ENCODE results near the gene CHRNA1.
"Not testable (repeated sequence)": the region's sequence is repeated elsewhere in the genome, so short reads cannot be mapped to it uniquely, and the experiment has no call there.

The CHRNA1 gene

GRCh38 chr2:174711206-174711605 lies 53.1 kb downstream of the CHRNA1 start:
- DNase-seq: no peak

GRCh38 chr2:174709416-174710004 lies 54.8 kb downstream of the CHRNA1 start:
- DNase-seq: not testable (repeated sequence)

- no peak for DNase-seq
Observed at GRCh38 chr2:174708713-174709112, 55.6 kb downstream of the CHRNA1 start.

- no peak for DNase-seq
Observed at GRCh38 chr2:174705321-174705720, 59.0 kb downstream of the CHRNA1 start.

- DNase-seq: no peak
Observed at GRCh38 chr2:174704642-174705041, 59.6 kb downstream of the CHRNA1 start.

- DNase-seq: no peak
Observed at GRCh38 chr2:174704061-174704460, 60.2 kb downstream of the CHRNA1 start.

GRCh38 chr2:174703430-174703829 lies 60.8 kb downstream of the CHRNA1 start:
- DNase-seq: no peak

- no peak for DNase-seq
Observed at GRCh38 chr2:174702541-174702940, 61.7 kb downstream of the CHRNA1 start.

GRCh38 chr2:174699993-174700766 lies 64.1 kb downstream of the CHRNA1 start:
- DNase-seq: peak; percentile 68
